GM15510 (cell line): ENCODE results near the gene KREMEN1.

Experiments
- POLR2A ChIP-seq: IDR thresholded peaks from 3 replicates; pipeline ENCODE4 v1.6.1; 2011; ENCODE audit warnings: borderline replicate concordance; ENCODE audit not compliant: insufficient read length; ENCODE audit errors: extremely low read depth

KREMEN1 gene

GRCh38 chr22:29141078-29141688 is 68.3 kb downstream of the KREMEN1 start:
- no peak for TF ChIP-seq POLR2A

GRCh38 chr22:29142116-29142515 is 69.3 kb downstream of the KREMEN1 start:
- TF ChIP-seq POLR2A, result no peak

- no peak for TF ChIP-seq POLR2A
Observed at GRCh38 chr22:29143941-29144785, 71.3 kb downstream of the KREMEN1 start.

GRCh38 chr22:29144786-29145160 is 71.9 kb downstream of the KREMEN1 start:
- TF ChIP-seq POLR2A, result no peak

GRCh38 chr22:29145321-29146072 is 72.7 kb downstream of the KREMEN1 start:
- TF ChIP-seq POLR2A, result no peak

GRCh38 chr22:29146091-29146560 is 73.3 kb downstream of the KREMEN1 start:
- no peak for TF ChIP-seq POLR2A

GRCh38 chr22:29146771-29147170 is 73.9 kb downstream of the KREMEN1 start:
- no peak for TF ChIP-seq POLR2A

GRCh38 chr22:29147331-29147899 is 74.6 kb downstream of the KREMEN1 start:
- TF ChIP-seq POLR2A, result no peak

- TF ChIP-seq POLR2A, result no peak
Observed at GRCh38 chr22:29148036-29148435, 75.2 kb downstream of the KREMEN1 start.

GRCh38 chr22:29148826-29149225 is 76.0 kb downstream of the KREMEN1 start:
- no peak for TF ChIP-seq POLR2A

GRCh38 chr22:29149841-29150555 is 77.2 kb downstream of the KREMEN1 start:
- TF ChIP-seq POLR2A, result no peak

GRCh38 chr22:29150701-29151100 is 77.9 kb downstream of the KREMEN1 start:
- TF ChIP-seq POLR2A, result no peak

GRCh38 chr22:29151316-29151715 is 78.5 kb downstream of the KREMEN1 start:
- TF ChIP-seq POLR2A, result no peak
